ENCODE results near the gene TBC1D4. TPM values are rescaled to one million over a fixed set of nuclear protein-coding genes. Genes with fewer than 3 reads are reported as not detected.

TBC1D4 gene, protein sequence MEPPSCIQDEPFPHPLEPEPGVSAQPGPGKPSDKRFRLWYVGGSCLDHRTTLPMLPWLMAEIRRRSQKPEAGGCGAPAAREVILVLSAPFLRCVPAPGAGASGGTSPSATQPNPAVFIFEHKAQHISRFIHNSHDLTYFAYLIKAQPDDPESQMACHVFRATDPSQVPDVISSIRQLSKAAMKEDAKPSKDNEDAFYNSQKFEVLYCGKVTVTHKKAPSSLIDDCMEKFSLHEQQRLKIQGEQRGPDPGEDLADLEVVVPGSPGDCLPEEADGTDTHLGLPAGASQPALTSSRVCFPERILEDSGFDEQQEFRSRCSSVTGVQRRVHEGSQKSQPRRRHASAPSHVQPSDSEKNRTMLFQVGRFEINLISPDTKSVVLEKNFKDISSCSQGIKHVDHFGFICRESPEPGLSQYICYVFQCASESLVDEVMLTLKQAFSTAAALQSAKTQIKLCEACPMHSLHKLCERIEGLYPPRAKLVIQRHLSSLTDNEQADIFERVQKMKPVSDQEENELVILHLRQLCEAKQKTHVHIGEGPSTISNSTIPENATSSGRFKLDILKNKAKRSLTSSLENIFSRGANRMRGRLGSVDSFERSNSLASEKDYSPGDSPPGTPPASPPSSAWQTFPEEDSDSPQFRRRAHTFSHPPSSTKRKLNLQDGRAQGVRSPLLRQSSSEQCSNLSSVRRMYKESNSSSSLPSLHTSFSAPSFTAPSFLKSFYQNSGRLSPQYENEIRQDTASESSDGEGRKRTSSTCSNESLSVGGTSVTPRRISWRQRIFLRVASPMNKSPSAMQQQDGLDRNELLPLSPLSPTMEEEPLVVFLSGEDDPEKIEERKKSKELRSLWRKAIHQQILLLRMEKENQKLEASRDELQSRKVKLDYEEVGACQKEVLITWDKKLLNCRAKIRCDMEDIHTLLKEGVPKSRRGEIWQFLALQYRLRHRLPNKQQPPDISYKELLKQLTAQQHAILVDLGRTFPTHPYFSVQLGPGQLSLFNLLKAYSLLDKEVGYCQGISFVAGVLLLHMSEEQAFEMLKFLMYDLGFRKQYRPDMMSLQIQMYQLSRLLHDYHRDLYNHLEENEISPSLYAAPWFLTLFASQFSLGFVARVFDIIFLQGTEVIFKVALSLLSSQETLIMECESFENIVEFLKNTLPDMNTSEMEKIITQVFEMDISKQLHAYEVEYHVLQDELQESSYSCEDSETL (N-terminal part only)
- total RNA-seq (2011; cell fraction: chromatin; rRNA removed; ENCODE audit: low replicate concordance), result 4.4 and 10.2 TPM in 2 replicates
- total RNA-seq (2011; cell fraction: nucleolus; rRNA removed), result 3.3 and 5.4 TPM in 2 replicates
- total RNA-seq (2011; cell fraction: nucleoplasm; rRNA removed), result 4.2 and 4.5 TPM in 2 replicates
- total RNA-seq (2014; rRNA removed) (6.4 and 8.5 TPM in 2 replicates), total RNA-seq (2014; rRNA removed; fragmentation: Illumina TruSeq; extraction: Trizol) (8.7 and 9.1 TPM in 2 replicates), total RNA-seq (2015; rRNA removed; fragmentation: Illumina TruSeq; extraction: Trizol) (8.0 and 8.9 TPM in 2 replicates), total RNA-seq (2021) (10.7 and 12.3 TPM in 2 replicates), polyA plus RNA-seq (2011; rRNA removed) (2.2 and 7.0 TPM in 2 replicates), polyA plus RNA-seq (2014; fragmentation: Illumina TruSeq; extraction: Trizol) (8.0 and 10.0 TPM in 2 replicates), polyA plus RNA-seq (2014; fragmentation: Nextera tagmentation; extraction: Ambion mirVana) (1 to 10 TPM; 2.8 to 2.9 TPM), polyA plus RNA-seq (2014; rRNA removed) (5.5 and 6.4 TPM in 2 replicates), polyA minus RNA-seq (2011; rRNA and poly(A)+ RNA removed) (2.5 and 13.1 TPM in 2 replicates), Bru-seq, nascent RNA (percentile 63 among the genes with signal in this experiment), BruChase-seq, experiment 1, labeled RNA remaining after a 2-hour chase (percentile 60 among the genes with signal in this experiment), BruChase-seq, experiment 2, labeled RNA remaining after a 6-hour chase (percentile 59 among the genes with signal in this experiment)
- 0.84 and 3.8 TPM in 2 replicates for polyA plus RNA-seq (2011; cell fraction: cytosol; rRNA removed)
- polyA plus RNA-seq (2011; cell fraction: nucleus; rRNA removed), result 2.0 and 9.5 TPM in 2 replicates
- polyA plus RNA-seq (2012), result 3.3 and 5.5 TPM in 2 replicates
- 2.1 and 8.5 TPM in 2 replicates for polyA minus RNA-seq (2011; cell fraction: cytosol; rRNA and poly(A)+ RNA removed)
- 1.6 and 4.8 TPM in 2 replicates for polyA minus RNA-seq (2011; cell fraction: nucleus; rRNA and poly(A)+ RNA removed)
- long read RNA-seq, experiment 1, full-length matches to known transcripts, result 7 of 31 reads
- long read RNA-seq, experiment 1, partial matches to known transcripts, result 19 of 31 reads
- long read RNA-seq, experiment 1, other reads (novel, unspliced or antisense), result 5 of 31 reads
- long read RNA-seq, experiment 2, partial matches to known transcripts, result 2 of 6 reads
- long read RNA-seq, experiment 2, other reads (novel, unspliced or antisense), result 4 of 6 reads
- long read RNA-seq, experiment 3, partial matches to known transcripts, result 0 of 1 reads
- long read RNA-seq, experiment 3, other reads (novel, unspliced or antisense), result 1 of 1 reads

DNA sequence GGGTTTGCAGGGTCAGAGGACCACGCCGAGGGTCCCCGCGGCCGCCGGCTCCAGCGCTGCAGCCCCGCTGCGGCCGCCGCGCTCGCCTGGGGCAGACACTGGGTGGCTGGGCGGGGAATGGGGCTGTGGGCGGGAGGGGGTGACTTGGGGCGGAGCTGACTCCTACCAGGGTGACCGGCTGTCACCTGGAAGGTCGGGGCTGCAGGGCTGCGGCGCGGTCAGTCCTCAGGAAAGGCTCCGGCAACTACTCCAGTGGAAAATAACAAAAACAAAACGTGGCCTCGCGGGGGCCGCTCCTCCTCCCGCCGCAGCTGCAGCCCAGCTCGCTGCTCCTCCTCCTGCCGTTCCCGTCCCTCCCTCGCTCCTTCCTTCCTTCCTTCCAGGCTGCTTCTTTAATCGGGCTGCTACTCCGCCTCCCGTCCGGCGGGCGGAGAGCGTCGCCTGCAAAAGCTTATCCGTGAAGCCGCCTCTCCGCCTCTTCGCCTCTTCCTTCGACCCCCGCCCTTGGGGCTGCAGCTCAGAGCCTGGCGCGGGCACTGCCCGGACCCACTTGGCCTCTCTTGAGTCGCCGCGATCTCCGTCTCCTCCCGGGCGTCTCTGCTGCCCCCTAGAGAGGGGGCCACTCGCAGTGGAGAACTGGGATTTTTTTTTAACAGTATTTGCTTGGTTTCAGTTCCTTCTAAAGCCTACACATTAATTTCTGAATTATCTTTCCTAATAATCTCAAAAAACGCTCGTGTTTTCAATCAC is at the start of gene TBC1D4:
Gene TBC1D4, minus strand, starts transcription at position 100 of the 750 bp plus-strand sequence. CDS start 402 bp downstream, outside the sequence.
- no TSS peak for BruUV-seq (replicated peaks)
- intact Hi-C loops (cut with micrococcal nuclease), result loop anchor here (1.0 to 10.0 kb wide), 4 partner anchors 50 to 183 kb away; partner anchors contain the start of gene UCHL3
- H3K4me2 ChIP-seq (ENCODE audit: insufficient read depth, low read length), result peak within 1 kb of the TSS; percentile 83
- WGBS (ENCODE audit: insufficient coverage, low coverage, missing lambda C conversion rate), result 0% methylated on average over 9 of the region's 58 CpGs
- in situ Hi-C loops (cut with MboI), result no loop called here
- CTCF ChIA-PET (ENCODE audit: low intra/inter-chr PET ratio), result interaction anchor here (0.7 to 0.8 kb wide), 2 partner anchors 109 kb away, joined by 3 read pairs; no protein-coding TSS in a partner anchor
- H3K4me1 ChIP-seq (replicated peaks in 1 of 2; ENCODE audit: control insufficient read depth in 2 of 2, insufficient read depth in 2 of 2, low read length in 2 of 2), result peaks cover 0 to 20% of the 10 kb centered on the region in 2 experiments; a peak in 4 of 5 replicates
- POLR2A ChIA-PET, result no interaction called here
- FAIRE-seq, result no peak
- H3K4me3 ChIP-seq, result peak within 1 kb of the TSS; percentile 67
- peak; percentile 89 for ATAC-seq
- H3K36me3 ChIP-seq (ENCODE audit: control insufficient read depth, insufficient read depth, low read length), result no peaks in the 10 kb centered on the region
- peak within 1 kb of the TSS; percentile 55; the same call in 1 of the 3 replicates for H3K27ac ChIP-seq (ENCODE audit: extremely low read depth, low read depth, low read length)
- peak; percentile 55 to 78 (median 63) for DNase-seq (ENCODE audit: extremely low read depth in 1 of 4, low spot score in 3 of 4)
- no peaks in the 10 kb centered on the region for H4K20me1 ChIP-seq (replicated peaks; ENCODE audit: control insufficient read depth, insufficient read depth, low read length)
- peak within 1 kb of the TSS; percentile 38 to 90 for H3K9ac ChIP-seq (ENCODE audit: insufficient read depth in 1 of 2, low read depth in 2 of 2, low read length in 2 of 2)
- no peaks in the 10 kb centered on the region for H3K9me3 ChIP-seq (replicated peaks; ENCODE audit: control insufficient read depth, insufficient read depth, low read depth, low read length)
- peaks cover 38% of the 10 kb centered on the region for H3K79me2 ChIP-seq (ENCODE audit: control insufficient read depth, insufficient read depth, low read length)
- H3K9me1 ChIP-seq (ENCODE audit: control insufficient read depth, insufficient read depth, low read length), result no peaks in the 10 kb centered on the region
- H2AFZ ChIP-seq (ENCODE audit: low read depth, low read length), result peak within 1 kb of the TSS; percentile 72
- H3K27me3 ChIP-seq (ENCODE audit: control insufficient read depth in 2 of 2, insufficient read depth in 2 of 2, low read length in 2 of 2), result no peaks in the 10 kb centered on the region
- TF ChIP-seq, protein P1, sequence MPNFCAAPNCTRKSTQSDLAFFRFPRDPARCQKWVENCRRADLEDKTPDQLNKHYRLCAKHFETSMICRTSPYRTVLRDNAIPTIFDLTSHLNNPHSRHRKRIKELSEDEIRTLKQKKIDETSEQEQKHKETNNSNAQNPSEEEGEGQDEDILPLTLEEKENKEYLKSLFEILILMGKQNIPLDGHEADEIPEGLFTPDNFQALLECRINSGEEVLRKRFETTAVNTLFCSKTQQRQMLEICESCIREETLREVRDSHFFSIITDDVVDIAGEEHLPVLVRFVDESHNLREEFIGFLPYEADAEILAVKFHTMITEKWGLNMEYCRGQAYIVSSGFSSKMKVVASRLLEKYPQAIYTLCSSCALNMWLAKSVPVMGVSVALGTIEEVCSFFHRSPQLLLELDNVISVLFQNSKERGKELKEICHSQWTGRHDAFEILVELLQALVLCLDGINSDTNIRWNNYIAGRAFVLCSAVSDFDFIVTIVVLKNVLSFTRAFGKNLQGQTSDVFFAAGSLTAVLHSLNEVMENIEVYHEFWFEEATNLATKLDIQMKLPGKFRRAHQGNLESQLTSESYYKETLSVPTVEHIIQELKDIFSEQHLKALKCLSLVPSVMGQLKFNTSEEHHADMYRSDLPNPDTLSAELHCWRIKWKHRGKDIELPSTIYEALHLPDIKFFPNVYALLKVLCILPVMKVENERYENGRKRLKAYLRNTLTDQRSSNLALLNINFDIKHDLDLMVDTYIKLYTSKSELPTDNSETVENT (CRISPR knock-in tag; IDR thresholded peaks at IDR 0.05), result no peak
- TF ChIP-seq ZNF311 (CRISPR knock-in tag; IDR thresholded peaks at IDR 0.05), result no peak
- TF ChIP-seq RBM34 (IDR thresholded peaks at IDR 0.05; ENCODE audit: borderline replicate concordance, insufficient read depth, low read length), result no peak
- no peak for TF ChIP-seq ZNF408 (CRISPR knock-in tag; IDR thresholded peaks at IDR 0.05; ENCODE audit: low read depth)
- TF ChIP-seq, protein P2, sequence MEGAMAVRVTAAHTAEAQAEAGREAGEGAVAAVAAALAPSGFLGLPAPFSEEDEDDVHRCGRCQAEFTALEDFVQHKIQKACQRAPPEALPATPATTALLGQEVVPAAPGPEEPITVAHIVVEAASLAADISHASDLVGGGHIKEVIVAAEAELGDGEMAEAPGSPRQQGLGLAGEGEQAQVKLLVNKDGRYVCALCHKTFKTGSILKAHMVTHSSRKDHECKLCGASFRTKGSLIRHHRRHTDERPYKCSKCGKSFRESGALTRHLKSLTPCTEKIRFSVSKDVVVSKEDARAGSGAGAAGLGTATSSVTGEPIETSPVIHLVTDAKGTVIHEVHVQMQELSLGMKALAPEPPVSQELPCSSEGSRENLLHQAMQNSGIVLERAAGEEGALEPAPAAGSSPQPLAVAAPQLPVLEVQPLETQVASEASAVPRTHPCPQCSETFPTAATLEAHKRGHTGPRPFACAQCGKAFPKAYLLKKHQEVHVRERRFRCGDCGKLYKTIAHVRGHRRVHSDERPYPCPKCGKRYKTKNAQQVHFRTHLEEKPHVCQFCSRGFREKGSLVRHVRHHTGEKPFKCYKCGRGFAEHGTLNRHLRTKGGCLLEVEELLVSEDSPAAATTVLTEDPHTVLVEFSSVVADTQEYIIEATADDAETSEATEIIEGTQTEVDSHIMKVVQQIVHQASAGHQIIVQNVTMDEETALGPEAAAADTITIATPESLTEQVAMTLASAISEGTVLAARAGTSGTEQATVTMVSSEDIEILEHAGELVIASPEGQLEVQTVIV (CRISPR knock-in tag; IDR thresholded peaks at IDR 0.05; ENCODE audit: borderline replicate concordance), result no peak

All from K562 (cell line).